Measurements from ENCODE around the gene KCNG2. TPM values are rescaled to one million over a fixed set of nuclear protein-coding genes. Genes with fewer than 3 reads are reported as not detected.

KCNG2 gene
- total RNA-seq, 4 donors from 2014 or later: 0.27 TPM; not detected in 3

- no peak for ATAC-seq
- no peak overlapping the region for H3K4me3 ChIP-seq
- H3K36me3 ChIP-seq: peaks cover 0 to 39% of the 10 kb centered on the region in 2 donors
- H3K27ac ChIP-seq: no peak overlapping the region
- TF ChIP-seq POLR2A (IDR thresholded peaks at IDR 0.05): no peak
- no peak for TF ChIP-seq CTCF (IDR thresholded peaks at IDR 0.05)
- no peak for TF ChIP-seq EP300 (IDR thresholded peaks at IDR 0.05)
- 87% methylated on average over 6 of the region's 10 CpGs; no CpG with 5 or more reads in 1 of the 2 donors for WGBS, 2 donors (ENCODE audit: low coverage in 1 of 2)
- H3K27me3 ChIP-seq: no peaks in the 10 kb centered on the region
- peaks cover 0 to 40% (median 0%) of the 10 kb centered on the region in 3 donors for H3K9me3 ChIP-seq
- H3K4me1 ChIP-seq: no peaks in the 10 kb centered on the region
Measured at GRCh38 chr18:79756143-79756500, 41.6 kb upstream of the KCNG2 start.

GRCh38 chr18:79756826-79757225 is 40.9 kb upstream of the KCNG2 start:
- ATAC-seq: no peak
- H3K4me3 ChIP-seq: no peak overlapping the region
- no peaks in the 10 kb centered on the region for H3K27me3 ChIP-seq
- H3K4me1 ChIP-seq: no peaks in the 10 kb centered on the region
- WGBS, 2 donors (ENCODE audit: low coverage in 1 of 2): 92 to 98% methylated on average over 10 to 11 of the region's 11 CpGs
- H3K27ac ChIP-seq: no peak overlapping the region
- TF ChIP-seq POLR2AphosphoS5 (IDR thresholded peaks at IDR 0.05): no peak
- TF ChIP-seq CTCF (IDR thresholded peaks at IDR 0.05): no peak
- no peak for TF ChIP-seq EP300 (IDR thresholded peaks at IDR 0.05)
- no peak for TF ChIP-seq POLR2A (IDR thresholded peaks at IDR 0.05)
- H3K36me3 ChIP-seq: peaks cover 0 to 37% of the 10 kb centered on the region in 2 donors
- peaks cover 0 to 41% (median 0%) of the 10 kb centered on the region in 3 donors for H3K9me3 ChIP-seq

- H3K27me3 ChIP-seq: no peaks in the 10 kb centered on the region
- H3K36me3 ChIP-seq: peaks cover 0 to 10% of the 10 kb centered on the region in 2 donors
- no peak for ATAC-seq
- no peak overlapping the region for H3K27ac ChIP-seq
- peaks cover 0 to 49% (median 0%) of the 10 kb centered on the region in 3 donors for H3K9me3 ChIP-seq
- WGBS, 2 donors (ENCODE audit: low coverage in 1 of 2): 0 to 14% methylated on average over 1 of the region's 1 CpG
- H3K4me3 ChIP-seq: no peak overlapping the region
- TF ChIP-seq POLR2A (IDR thresholded peaks at IDR 0.05) (no peak), POLR2AphosphoS5 (IDR thresholded peaks at IDR 0.05) (no peak)
- H3K4me1 ChIP-seq: no peaks in the 10 kb centered on the region
Measured at GRCh38 chr18:79760348-79760747, 37.4 kb upstream of the KCNG2 start.

- 100% methylated on average over 1 of the region's 1 CpG; no CpG with 5 or more reads in 1 of the 2 donors for WGBS, 2 donors (ENCODE audit: low coverage in 1 of 2)
- ATAC-seq: no peak
- TF ChIP-seq POLR2AphosphoS5 (IDR thresholded peaks at IDR 0.05) (no peak), CTCF (IDR thresholded peaks at IDR 0.05) (no peak), POLR2A (IDR thresholded peaks at IDR 0.05) (no peak), EP300 (IDR thresholded peaks at IDR 0.05) (no peak)
- Histone ChIP-seq H3K36me3 (peaks cover 0 to 5% of the 10 kb centered on the region in 2 donors), H3K27ac (no peak overlapping the region), H3K4me1 (no peaks in the 10 kb centered on the region), H3K9me3 (peaks cover 0 to 47% (median 0%) of the 10 kb centered on the region in 3 donors), H3K4me3 (no peak overlapping the region), H3K27me3 (peaks cover 5% of the 10 kb centered on the region)
Measured at GRCh38 chr18:79760881-79761280, 36.9 kb upstream of the KCNG2 start.

GRCh38 chr18:79763407-79763806 is 34.3 kb upstream of the KCNG2 start:
- H3K4me3 ChIP-seq: no peak overlapping the region
- H3K9me3 ChIP-seq: peaks cover 0 to 57% (median 0%) of the 10 kb centered on the region in 3 donors
- H3K4me1 ChIP-seq: no peaks in the 10 kb centered on the region
- peaks cover 18% of the 10 kb centered on the region for H3K27me3 ChIP-seq
- no peak overlapping the region for H3K27ac ChIP-seq
- no peaks in the 10 kb centered on the region for H3K36me3 ChIP-seq
- TF ChIP-seq CTCF (IDR thresholded peaks at IDR 0.05) (no peak), POLR2A (IDR thresholded peaks at IDR 0.05) (no peak), EP300 (IDR thresholded peaks at IDR 0.05) (no peak), POLR2AphosphoS5 (IDR thresholded peaks at IDR 0.05) (no peak)
- no peak for ATAC-seq

Measured in gastroesophageal sphincter (tissue), 4 donors.